Smooth muscle cell (in vitro differentiated cells): ENCODE data around the gene TESMIN. TPM values are rescaled to one million over a fixed set of nuclear protein-coding genes. Genes with fewer than 3 reads are reported as not detected.
A peak's percentile ranks its signal among the peaks of the same experiment; 100 is the strongest.

Experiments
- DNase-seq: peaks from one replicate; lab custom pipeline; 2025; ENCODE audit not compliant: unreplicated experiment; lab: John Stamatoyannopoulos, UW
- H2AFZ ChIP-seq: fragments of 200-600 bp; sonication (generic); 2 replicates; pipeline ENCODE4 v1.6.0; 2016; ENCODE audit warnings: antibody characterized with exemption, low read depth, mild to moderate bottlenecking
- H3F3A ChIP-seq: fragments of 200-600 bp; sonication (generic); 2 replicates; pipeline ENCODE4 v1.6.0; 2017; ENCODE audit warnings: antibody characterized with exemption, low read depth
- H3K27ac ChIP-seq: fragments of 200-600 bp; sonication (generic); 2 replicates; pipeline ENCODE4 v1.5.1; 2016; ENCODE audit warnings: low read depth, mild to moderate bottlenecking
- H3K27me3 ChIP-seq: fragments of 200-600 bp; sonication (generic); 2 replicates; pipeline ENCODE4 v1.6.1; 2016; ENCODE audit warnings: low read depth, mild to moderate bottlenecking
- H3K36me3 ChIP-seq: fragments of 200-600 bp; sonication (generic); 2 replicates; pipeline ENCODE4 v1.5.1; 2016; ENCODE audit warnings: low read depth
- H3K4me1 ChIP-seq: fragments of 200-600 bp; sonication (generic); 2 replicates; pipeline ENCODE4 v1.5.1; 2016; ENCODE audit warnings: low read depth
- H3K4me2 ChIP-seq: fragments of 200-600 bp; sonication (generic); 2 replicates; pipeline ENCODE4 v1.6.0; 2016; ENCODE audit warnings: mild to moderate bottlenecking
- H3K4me3 ChIP-seq: fragments of 200-600 bp; sonication (generic); 2 replicates; pipeline ENCODE4 v1.5.1; 2016; ENCODE audit warnings: mild to moderate bottlenecking
- H3K79me2 ChIP-seq: fragments of 200-600 bp; sonication (generic); 2 replicates; pipeline ENCODE4 v1.6.0; 2016; ENCODE audit warnings: low read depth, mild to moderate bottlenecking
- H3K9ac ChIP-seq: fragments of 200-600 bp; sonication (generic); 2 replicates; pipeline ENCODE4 v1.6.0; 2016; ENCODE audit warnings: low read depth
- H3K9me3 ChIP-seq: fragments of 200-600 bp; sonication (generic); replicated peaks from 2 replicates; pipeline ENCODE4 v1.5.1; 2016; ENCODE audit warnings: low read depth
- H4K20me1 ChIP-seq: fragments of 200-600 bp; sonication (generic); 2 replicates; pipeline ENCODE4 v1.6.0; 2016; ENCODE audit warnings: low read depth
- CTCF ChIP-seq: fragments of 200-600 bp; sonication (generic); IDR thresholded peaks from 2 replicates; pipeline ENCODE4 v1.5.1; 2017; ENCODE audit warnings: borderline replicate concordance, mild to moderate bottlenecking, antibody characterized with exemption; ENCODE audit not compliant: insufficient read depth, poor library complexity, severe bottlenecking
- WGBS: methylation state at CpG from one replicate; pipeline ENCODE4 v1.1.7; 2016; ENCODE audit warnings: low lambda C conversion rate; 5-methylcytosine and 5-hydroxymethylcytosine counted together
- polyA plus RNA-seq: library from polyadenylated mRNA; unstranded; fragments of >200 nt; fragmentation: Nextera tagmentation; extraction: Ambion mirVana; gene quantifications from 2 replicates; pipeline ENCODE4 v1.2.1, GENCODE V29; 2016
- total RNA-seq: library from RNA; depleted of rRNA; stranded (reverse); fragments of >200 nt; gene quantifications from 2 replicates; pipeline ENCODE4 v1.2.3, GENCODE V29; 2014

TESMIN gene
- total and polyA plus RNA-seq, 2 experiments from 2014 or later: 0.45 to 4.8 TPM

GRCh38 chr11:68780829-68781228 lies 29.5 kb upstream of the TESMIN start:
- no peak overlapping the region for H3K9ac ChIP-seq
- whole genome bisulfite sequencing: 77% methylated on average over 4 of the region's 4 CpGs
- no peak for DNase-seq

DNA sequence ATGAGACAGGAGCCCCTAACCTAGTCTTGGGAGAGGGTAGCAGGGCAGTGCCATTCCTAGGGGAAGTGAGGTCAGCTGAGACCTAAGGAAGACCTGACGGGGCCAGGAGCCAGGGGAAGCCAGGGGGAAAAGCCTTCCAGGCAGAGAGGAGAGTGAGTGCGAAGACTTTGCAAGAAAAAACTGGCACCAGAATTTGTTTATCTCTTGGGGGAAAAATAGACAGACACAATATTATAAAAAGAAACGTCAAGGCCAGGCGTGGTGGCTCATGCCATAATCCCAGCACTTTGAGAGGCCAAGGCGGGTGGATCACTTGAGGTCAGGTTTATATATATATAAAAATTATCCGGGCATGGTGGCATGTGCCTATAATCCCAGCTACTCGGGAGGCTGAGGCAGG lies 26.9 kb upstream of the TESMIN start:
- H3K36me3 ChIP-seq: no peaks in the 10 kb centered on the region
- no peaks in the 10 kb centered on the region for H4K20me1 ChIP-seq
- H3K4me1 ChIP-seq: no peaks in the 10 kb centered on the region
- no peak overlapping the region for H3K4me3 ChIP-seq
- no peaks in the 10 kb centered on the region for H3K27me3 ChIP-seq
- DNase-seq: no peak
- H3K27ac ChIP-seq: no peak overlapping the region
- no peak overlapping the region for H2AFZ ChIP-seq
- no peaks in the 10 kb centered on the region for H3F3A ChIP-seq
- WGBS: 92% methylated on average over 7 of the region's 7 CpGs
- no peaks in the 10 kb centered on the region for H3K9me3 ChIP-seq
- H3K4me2 ChIP-seq: no peak overlapping the region
- TF ChIP-seq CTCF: no peak
- no peak overlapping the region for H3K9ac ChIP-seq
- no peaks in the 10 kb centered on the region for H3K79me2 ChIP-seq

More at GRCh38 chr11:68780829-68781228, 29.5 kb upstream of the TESMIN start:
- Histone ChIP-seq H2AFZ (no peak overlapping the region), H3K27ac (no peak overlapping the region), H3K4me3 (no peak overlapping the region), H3K4me2 (no peak overlapping the region), H4K20me1 (no peaks in the 10 kb centered on the region), H3K9me3 (no peaks in the 10 kb centered on the region), H3K4me1 (no peaks in the 10 kb centered on the region), H3K79me2 (no peaks in the 10 kb centered on the region), H3K36me3 (no peaks in the 10 kb centered on the region), H3K27me3 (no peaks in the 10 kb centered on the region), H3F3A (no peaks in the 10 kb centered on the region)
- no peak for TF ChIP-seq CTCF

GRCh38 chr11:68776442-68777235 lies 25.3 kb upstream of the TESMIN start:
- 86% methylated on average over 20 of the region's 20 CpGs for WGBS

More at GRCh38 chr11:68776442-68777235, 25.3 kb upstream of the TESMIN start:
- no peak overlapping the region for H3K4me2 ChIP-seq
- H3K36me3 ChIP-seq: no peaks in the 10 kb centered on the region
- peak overlapping the region; percentile 31 for H3K27ac ChIP-seq
- H2AFZ ChIP-seq: no peak overlapping the region
- no peak overlapping the region for H3K9ac ChIP-seq
- no peaks in the 10 kb centered on the region for H3K9me3 ChIP-seq
- H3K4me3 ChIP-seq: no peak overlapping the region
- H3K4me1 ChIP-seq: no peaks in the 10 kb centered on the region
- no peak for DNase-seq
- H3K79me2 ChIP-seq: no peaks in the 10 kb centered on the region
- no peaks in the 10 kb centered on the region for H3F3A ChIP-seq
- no peak for TF ChIP-seq CTCF
- peaks cover 1% of the 10 kb centered on the region for H3K27me3 ChIP-seq
- H4K20me1 ChIP-seq: no peaks in the 10 kb centered on the region
